HG03025 (cell line): ENCODE results near the gene LHPP.
"Not testable (repeated sequence)": the region's sequence is repeated elsewhere in the genome, so short reads cannot be mapped to it uniquely, and the experiment has no call there.

ENCODE experiments used
- ATAC-seq: cut with Tn5 transposase; IDR thresholded peaks from one replicate; pipeline ENCODE4 v1.9.1; 2021; ENCODE audit warnings: mild to moderate bottlenecking, moderate library complexity; ENCODE audit not compliant: unreplicated experiment, low FRiP score

The LHPP gene, protein sequence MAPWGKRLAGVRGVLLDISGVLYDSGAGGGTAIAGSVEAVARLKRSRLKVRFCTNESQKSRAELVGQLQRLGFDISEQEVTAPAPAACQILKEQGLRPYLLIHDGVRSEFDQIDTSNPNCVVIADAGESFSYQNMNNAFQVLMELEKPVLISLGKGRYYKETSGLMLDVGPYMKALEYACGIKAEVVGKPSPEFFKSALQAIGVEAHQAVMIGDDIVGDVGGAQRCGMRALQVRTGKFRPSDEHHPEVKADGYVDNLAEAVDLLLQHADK

DNA sequence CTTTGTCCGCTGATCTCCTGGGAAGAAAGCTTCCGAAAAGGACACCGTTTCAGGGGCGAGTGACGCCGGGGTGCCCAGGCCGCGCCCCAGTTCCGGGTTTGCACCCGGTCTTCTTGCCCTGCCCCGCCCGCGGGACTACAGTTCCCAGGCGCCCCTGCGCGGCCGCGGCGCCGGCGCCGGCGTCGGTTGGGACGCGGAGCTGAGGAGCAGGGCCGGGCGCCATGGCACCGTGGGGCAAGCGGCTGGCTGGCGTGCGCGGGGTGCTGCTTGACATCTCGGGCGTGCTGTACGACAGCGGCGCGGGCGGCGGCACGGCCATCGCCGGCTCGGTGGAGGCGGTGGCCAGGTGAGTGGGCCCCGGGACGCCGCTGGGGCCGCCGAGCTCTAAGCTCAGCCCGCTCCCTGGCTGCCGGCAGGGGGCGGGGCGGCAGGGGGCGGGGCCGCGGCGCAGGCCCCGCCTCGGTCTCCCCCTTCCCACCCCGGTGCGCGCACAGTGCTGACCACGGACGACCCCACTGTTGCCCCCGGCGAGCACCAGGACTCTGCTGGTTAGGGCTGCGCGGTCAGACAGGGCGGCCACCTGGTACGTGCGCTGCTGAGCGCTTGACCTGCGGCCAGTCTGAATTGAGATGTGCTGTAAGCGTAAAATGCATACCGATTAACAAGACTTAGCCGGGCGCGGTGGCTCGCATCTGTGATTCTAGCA, at the start of gene LHPP:
LHPP (plus strand) TSS at position 182 of the 706 bp plus-strand sequence; CDS start at position 222, 40 bp downstream.
- peak; percentile 90 for ATAC-seq

DNA sequence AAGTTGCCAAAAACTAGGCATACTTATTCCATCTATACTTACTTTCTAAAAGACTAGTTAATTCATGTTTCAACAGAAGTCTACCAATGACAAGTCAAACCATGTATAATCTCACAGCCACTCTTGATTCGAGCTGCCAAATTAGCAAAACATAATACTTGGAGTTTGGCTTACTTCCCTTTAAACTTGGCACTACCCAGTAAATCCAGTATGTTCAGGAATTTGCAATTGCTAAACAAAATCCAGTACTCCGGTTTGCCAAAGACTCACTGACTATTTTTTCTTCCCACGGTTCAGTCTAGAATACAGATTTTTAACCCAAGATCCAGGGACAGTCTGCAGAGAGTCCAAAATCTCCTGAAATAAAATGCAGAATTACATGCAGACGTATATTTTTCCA, 47.5 kb upstream of the LHPP start:
- ATAC-seq: no peak

GRCh38 chr10:124415210-124415609, 46.4 kb upstream of the LHPP start:
- no peak for ATAC-seq

- ATAC-seq: no peak
Measured at GRCh38 chr10:124416733-124417132, 44.9 kb upstream of the LHPP start.

- peak; percentile 16 for ATAC-seq
Measured at GRCh38 chr10:124417895-124418725, 43.5 kb upstream of the LHPP start.

GRCh38 chr10:124418726-124419501, 42.7 kb upstream of the LHPP start, which contains the start of gene OAT:
OAT (minus strand) TSS chr10:124418923; CDS start chr10:124412171, 6,752 bp downstream.
- peak; percentile 90 for ATAC-seq

DNA sequence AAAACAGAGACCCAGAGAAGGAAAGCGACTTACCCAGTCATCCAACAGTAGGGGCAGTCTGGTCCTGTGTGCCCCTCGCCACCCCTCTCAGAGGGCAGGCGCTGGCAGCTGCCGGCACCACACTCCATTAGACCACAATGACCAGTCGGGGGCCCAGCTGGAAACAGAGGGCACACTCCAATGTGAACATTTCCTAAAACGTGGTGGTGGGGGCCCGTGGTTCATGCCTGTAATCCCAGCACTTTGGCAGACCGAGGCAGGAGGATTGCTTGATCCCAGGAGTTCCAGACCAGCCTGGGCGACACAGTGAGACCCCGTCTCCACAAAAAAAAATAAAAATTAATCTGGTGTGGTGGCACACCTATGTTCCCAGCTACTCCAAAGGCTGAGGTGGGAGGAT, 42.0 kb upstream of the LHPP start:
- no peak for ATAC-seq

GRCh38 chr10:124420254-124420653, 41.4 kb upstream of the LHPP start:
- no peak for ATAC-seq

- no peak for ATAC-seq
Measured at GRCh38 chr10:124422742-124423141, 38.9 kb upstream of the LHPP start.

- no peak for ATAC-seq
Measured at GRCh38 chr10:124423813-124424212, 37.8 kb upstream of the LHPP start.

- ATAC-seq: no peak
Measured at GRCh38 chr10:124425227-124425962, 36.2 kb upstream of the LHPP start.

DNA sequence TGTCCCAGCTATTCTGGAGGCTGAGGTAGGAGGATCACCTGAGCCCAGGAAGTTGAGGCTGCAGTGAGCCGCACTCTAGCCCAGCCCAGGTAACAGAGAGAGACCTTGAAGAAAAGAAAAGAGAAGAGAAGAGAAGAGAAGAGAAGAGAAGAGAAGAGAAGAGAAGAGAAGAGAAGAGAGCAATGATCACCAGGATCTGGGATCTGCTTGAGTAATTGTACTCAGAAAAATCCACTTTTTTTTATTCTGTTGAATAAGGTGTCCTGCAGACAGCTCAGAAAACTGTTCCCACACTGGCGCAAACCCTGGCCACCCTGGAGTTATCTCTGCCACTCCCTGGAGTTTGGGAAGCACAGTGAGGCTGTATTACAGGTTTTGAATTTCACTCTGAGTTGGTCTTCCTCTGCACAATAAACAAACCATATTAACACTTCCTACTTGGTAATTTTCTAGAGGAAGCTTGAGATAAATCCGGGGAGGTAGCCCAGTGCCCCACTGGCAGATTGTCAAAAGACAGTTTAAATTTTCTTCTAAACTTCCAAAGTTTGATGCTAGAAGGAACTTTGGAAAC, 33.3 kb upstream of the LHPP start:
- no peak for ATAC-seq

DNA sequence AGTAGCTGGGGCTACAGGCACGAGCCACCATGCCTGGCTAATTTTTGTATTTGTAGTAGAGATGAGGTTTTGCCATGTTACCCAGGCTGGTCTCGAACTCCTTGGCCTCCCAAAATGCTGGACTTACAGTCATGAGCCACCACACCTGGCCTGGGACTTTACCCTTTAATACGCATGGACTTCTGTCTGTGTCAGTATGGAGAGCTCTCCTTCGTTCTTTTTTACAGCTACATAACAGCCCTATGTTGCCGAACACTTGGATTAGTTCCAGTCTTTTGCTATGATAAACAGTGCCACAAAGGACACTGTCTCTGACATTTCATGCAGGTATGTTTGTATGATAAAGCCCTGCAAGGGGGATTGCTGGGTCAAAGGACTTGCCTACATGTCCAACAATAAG, 32.0 kb upstream of the LHPP start:
- no peak for ATAC-seq

- ATAC-seq: no peak
Measured at GRCh38 chr10:124430077-124430476, 31.5 kb upstream of the LHPP start.

DNA sequence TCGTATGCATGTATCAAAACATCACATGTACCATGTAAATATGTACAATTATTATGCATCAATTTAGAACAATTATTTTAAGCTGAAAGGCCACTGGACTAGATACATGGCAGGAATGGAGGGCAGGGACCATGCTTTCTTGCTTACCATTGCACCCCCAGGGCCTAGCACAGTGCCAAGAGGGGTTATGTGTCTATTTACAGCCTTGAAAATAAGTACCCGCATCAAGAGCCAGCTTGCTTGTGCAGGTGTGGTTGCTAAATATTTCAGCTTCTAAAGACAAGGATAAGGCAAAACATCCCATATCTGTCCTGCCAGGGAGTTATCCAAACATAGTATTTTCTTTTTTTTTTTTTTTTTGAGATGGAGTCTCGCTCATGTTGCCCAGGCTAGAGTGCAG, 28.2 kb upstream of the LHPP start:
- no peak for ATAC-seq

GRCh38 chr10:124435683-124436082, 25.9 kb upstream of the LHPP start:
- ATAC-seq: not testable (repeated sequence)

DNA sequence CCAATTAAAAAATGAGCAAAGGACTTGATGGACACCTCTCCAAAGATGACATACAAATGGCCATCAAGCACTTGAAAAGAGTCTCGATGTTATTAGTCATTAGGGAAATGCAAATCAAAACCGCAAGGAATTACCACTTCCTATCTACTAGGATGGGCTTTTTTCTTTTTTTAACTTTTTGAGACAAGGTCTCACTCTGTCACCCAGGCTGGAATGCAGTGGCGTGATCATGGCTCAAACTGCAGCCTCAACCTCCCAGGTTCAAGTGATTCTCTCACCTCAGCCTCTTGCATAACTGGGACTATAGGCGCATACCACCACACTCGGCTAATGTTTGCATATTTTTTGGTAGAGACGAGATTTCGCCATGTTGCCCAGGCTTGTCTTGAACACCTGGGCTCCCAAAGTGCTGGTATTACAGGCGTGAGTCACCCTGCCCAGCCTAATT, 25.4 kb upstream of the LHPP start:
- ATAC-seq: no peak

DNA sequence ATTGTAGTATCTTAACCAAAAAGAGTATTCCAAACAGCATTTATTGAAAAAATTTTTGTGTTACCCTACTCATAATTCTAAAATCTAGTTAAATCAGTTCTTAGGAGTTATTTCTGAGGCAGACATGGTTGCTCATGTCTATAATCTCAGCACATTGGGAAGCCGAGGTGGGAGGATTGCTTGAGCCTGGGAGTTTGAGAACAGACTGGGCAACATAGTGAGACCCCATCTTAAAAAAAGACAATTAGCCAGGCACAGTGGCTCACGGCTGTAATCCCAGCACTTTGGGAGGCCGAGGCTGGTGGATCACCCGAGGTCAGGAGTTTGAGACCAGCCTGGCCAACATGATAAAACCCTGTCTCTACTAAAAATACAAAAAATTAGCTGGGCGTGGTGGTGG, 19.9 kb upstream of the LHPP start:
- not testable (repeated sequence) for ATAC-seq
